Body of pancreas (tissue), 4 donors: ENCODE measurements around the gene DESI2.

Experiments used
- CTCF ChIP-seq, 7 experiments: fragments of 450-650 bp in 4 of 7; fragments of 200-600 bp in 3 of 7; sonication (generic) in 3 of 7; IDR thresholded peaks; one replicate each; pipeline ENCODE4 v1.5.1; 2016 to 2019; ENCODE audit warnings: antibody characterized with exemption in 7 of 7
- POLR2A ChIP-seq, 3 donors: fragments of 450-650 bp; IDR thresholded peaks; one replicate each; pipeline ENCODE4 v1.6.1; 2016; ENCODE audit warnings: antibody characterized with exemption in 3 of 3, mild to moderate bottlenecking in 2 of 3

- TF ChIP-seq CTCF (IDR thresholded peaks at IDR 0.05) (no peak), POLR2A (IDR thresholded peaks at IDR 0.05) (no peak)
These were observed 2.3 kb downstream of the DESI2 start for GRCh38 chr1:244655186-244655585.
